KMS-11 (cell line): Measurements from ENCODE around the gene DUSP5.

Experiments
- H2AFZ ChIP-seq: fragments of 200-600 bp; sonication (generic); 2 replicates; pipeline ENCODE4 v1.6.1; 2016; ENCODE audit warnings: antibody characterized with exemption, mixed run types, low read depth
- H3K27ac ChIP-seq: fragments of 200-600 bp; sonication (generic); 2 replicates; pipeline ENCODE4 v1.6.1; 2016; ENCODE audit warnings: mild to moderate bottlenecking, mixed run types
- H3K27me3 ChIP-seq: fragments of 200-600 bp; sonication (generic); 2 replicates; pipeline ENCODE4 v1.6.1; 2017; ENCODE audit warnings: mild to moderate bottlenecking, low read depth, mixed run types, moderate library complexity; ENCODE audit not compliant: insufficient read depth
- H3K36me3 ChIP-seq: fragments of 200-600 bp; sonication (generic); 2 replicates; pipeline ENCODE4 v1.6.1; 2017; ENCODE audit warnings: mild to moderate bottlenecking, mixed run types; ENCODE audit not compliant: insufficient read depth
- H3K4me1 ChIP-seq: fragments of 200-600 bp; sonication (generic); 2 replicates; pipeline ENCODE4 v1.6.1; 2016; ENCODE audit warnings: mild to moderate bottlenecking, low read depth, mixed run types; ENCODE audit not compliant: poor library complexity, severe bottlenecking
- H3K4me2 ChIP-seq: fragments of 200-600 bp; sonication (generic); 2 replicates; pipeline ENCODE4 v1.7.0; 2016; ENCODE audit warnings: mild to moderate bottlenecking, mixed run types
- H3K4me3 ChIP-seq: fragments of 200-600 bp; sonication (generic); IDR thresholded peaks from 2 replicates; pipeline ENCODE4 v1.6.1; 2017; ENCODE audit warnings: low read depth, low read length, mixed read lengths; ENCODE audit not compliant: insufficient read depth
- H3K79me2 ChIP-seq: fragments of 200-600 bp; sonication (generic); 2 replicates; pipeline ENCODE4 v1.6.1; 2016; ENCODE audit warnings: low read depth, mixed run types; ENCODE audit not compliant: insufficient read depth
- H3K9ac ChIP-seq: fragments of 200-600 bp; sonication (generic); 2 replicates; pipeline ENCODE4 v1.6.1; 2016; ENCODE audit warnings: mild to moderate bottlenecking, mixed run types
- H4K20me1 ChIP-seq: fragments of 200-600 bp; sonication (generic); 2 replicates; pipeline ENCODE4 v1.6.1; 2016; ENCODE audit warnings: mild to moderate bottlenecking, mixed run types; ENCODE audit not compliant: insufficient read depth
- TF ChIP-seq, protein P1 (sequence below): fragments of 200-600 bp; sonication (generic); conservative IDR thresholded peaks from 2 replicates; pipeline ENCODE4 v1.6.1; 2017; ENCODE audit warnings: low read depth, mild to moderate bottlenecking, antibody characterized with exemption, low read length, moderate library complexity, mixed read lengths

Gene DUSP5

DNA sequence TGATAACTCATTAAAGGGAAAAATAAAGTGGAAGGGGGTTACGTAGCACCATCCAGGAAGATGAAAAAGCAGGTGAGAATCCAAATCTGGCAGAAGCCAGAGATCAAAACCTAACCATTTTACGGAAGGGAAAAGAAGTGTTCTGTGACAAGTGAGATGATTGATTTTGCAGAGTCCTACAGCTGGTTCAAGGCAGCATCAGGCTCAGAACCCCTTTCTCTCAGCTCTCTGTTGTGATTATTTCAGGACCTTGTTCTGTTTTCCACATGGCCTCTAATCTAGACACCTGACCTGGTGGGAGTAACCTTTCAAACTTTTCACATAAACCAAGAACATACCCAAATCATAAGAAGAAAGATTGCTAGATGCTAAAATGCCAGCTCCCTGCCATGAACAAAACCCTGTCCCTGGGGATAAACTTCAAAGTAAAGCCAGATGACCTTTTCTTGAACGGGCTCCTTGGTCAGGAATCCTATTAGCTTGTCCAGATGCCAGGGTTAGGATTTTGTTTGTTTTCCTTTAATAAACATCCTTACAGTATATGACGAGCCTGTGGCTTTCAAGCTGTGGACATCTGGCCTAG lies 5.9 kb downstream of the DUSP5 start:
- Histone ChIP-seq H3K27me3 (no peaks in the 10 kb centered on the region), H3K4me2 (peak overlapping the region; percentile 95), H2AFZ (no peak overlapping the region), H3K36me3 (peaks cover 15% of the 10 kb centered on the region; the same call in 1 of the 2 replicates), H3K9ac (no peak overlapping the region), H3K79me2 (peaks cover 90% of the 10 kb centered on the region), H3K4me1 (peaks cover 59% of the 10 kb centered on the region), H4K20me1 (peaks cover 22% of the 10 kb centered on the region), H3K27ac (peak overlapping the region; percentile 47; the same call in 1 of the 2 replicates), H3K4me3 (no peak overlapping the region)
- TF ChIP-seq, protein P1, sequence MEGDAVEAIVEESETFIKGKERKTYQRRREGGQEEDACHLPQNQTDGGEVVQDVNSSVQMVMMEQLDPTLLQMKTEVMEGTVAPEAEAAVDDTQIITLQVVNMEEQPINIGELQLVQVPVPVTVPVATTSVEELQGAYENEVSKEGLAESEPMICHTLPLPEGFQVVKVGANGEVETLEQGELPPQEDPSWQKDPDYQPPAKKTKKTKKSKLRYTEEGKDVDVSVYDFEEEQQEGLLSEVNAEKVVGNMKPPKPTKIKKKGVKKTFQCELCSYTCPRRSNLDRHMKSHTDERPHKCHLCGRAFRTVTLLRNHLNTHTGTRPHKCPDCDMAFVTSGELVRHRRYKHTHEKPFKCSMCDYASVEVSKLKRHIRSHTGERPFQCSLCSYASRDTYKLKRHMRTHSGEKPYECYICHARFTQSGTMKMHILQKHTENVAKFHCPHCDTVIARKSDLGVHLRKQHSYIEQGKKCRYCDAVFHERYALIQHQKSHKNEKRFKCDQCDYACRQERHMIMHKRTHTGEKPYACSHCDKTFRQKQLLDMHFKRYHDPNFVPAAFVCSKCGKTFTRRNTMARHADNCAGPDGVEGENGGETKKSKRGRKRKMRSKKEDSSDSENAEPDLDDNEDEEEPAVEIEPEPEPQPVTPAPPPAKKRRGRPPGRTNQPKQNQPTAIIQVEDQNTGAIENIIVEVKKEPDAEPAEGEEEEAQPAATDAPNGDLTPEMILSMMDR, result no peak

DNA sequence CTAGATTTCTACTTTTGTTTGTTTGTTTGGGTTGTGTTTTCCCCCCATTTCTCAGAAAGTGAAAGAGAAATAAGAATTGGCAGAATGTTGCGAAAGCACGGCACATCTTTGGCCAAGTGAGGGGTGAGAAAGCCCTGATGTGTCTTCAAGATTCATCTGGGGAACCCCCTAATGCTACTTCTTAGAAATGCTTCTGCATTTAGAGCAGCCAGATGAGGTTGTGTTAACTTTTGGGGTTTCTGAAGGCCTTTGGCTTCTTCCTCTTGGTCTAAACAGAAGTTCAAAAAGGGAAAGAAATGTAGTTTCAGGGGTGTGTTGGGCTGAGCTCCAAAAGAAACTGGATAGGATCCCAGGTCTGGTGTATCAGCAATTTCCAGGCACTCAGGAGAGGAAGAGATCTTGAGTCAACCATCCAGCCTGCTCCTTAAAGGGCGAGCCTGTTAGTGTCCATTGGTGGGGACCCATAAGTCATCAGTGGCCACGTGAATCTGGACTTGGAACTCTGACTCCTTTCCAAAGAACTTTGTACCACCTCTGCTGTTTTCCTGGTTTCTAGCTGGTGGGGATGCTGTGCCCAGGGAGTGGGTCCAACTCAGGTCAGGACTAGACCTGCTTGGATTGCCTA lies 6.5 kb downstream of the DUSP5 start:
- Histone ChIP-seq H3K27ac (peak overlapping the region; percentile 47; the same call in 1 of the 2 replicates), H3K4me1 (peaks cover 59% of the 10 kb centered on the region), H3K79me2 (peaks cover 90% of the 10 kb centered on the region), H4K20me1 (peaks cover 22% of the 10 kb centered on the region), H3K36me3 (peaks cover 15% of the 10 kb centered on the region; the same call in 1 of the 2 replicates), H3K27me3 (no peaks in the 10 kb centered on the region), H3K9ac (no peak overlapping the region), H3K4me2 (peak overlapping the region; percentile 95), H3K4me3 (no peak overlapping the region), H2AFZ (no peak overlapping the region)
- TF ChIP-seq, protein P1, result no peak

DNA sequence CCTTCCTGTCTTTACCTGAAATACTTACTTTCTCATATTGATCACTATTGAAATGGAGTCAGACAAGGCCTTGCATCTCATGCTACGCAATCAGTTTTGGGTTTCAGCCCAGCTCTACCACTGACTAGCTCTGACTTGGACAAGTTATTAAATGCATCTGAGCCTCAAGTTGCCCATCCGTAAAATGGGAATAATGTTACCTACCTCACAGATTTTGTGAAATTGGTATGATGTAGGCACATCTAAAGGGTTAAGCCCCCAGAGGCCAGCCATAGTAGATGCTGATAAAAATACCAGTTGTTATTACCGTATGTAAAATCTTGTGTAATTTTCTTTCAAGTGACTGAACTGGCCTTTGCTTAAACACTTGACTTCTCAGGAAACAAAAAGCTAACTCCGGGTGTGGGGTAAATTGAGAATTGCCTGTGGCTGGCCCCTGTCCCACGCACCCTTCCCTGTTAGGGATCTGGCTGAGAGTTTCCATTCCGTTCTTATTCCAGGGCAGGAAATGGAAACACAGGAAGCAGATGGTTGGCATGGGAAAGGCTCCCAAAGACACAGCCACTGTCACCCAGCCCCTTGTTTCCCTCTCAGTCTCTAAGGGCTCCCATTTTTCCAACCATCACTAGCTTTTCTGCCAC lies 7.5 kb downstream of the DUSP5 start:
- TF ChIP-seq, protein P1, result no peak
- H3K4me3 ChIP-seq, result no peak overlapping the region
- H3K27me3 ChIP-seq, result no peaks in the 10 kb centered on the region
- peaks cover 52% of the 10 kb centered on the region for H3K4me1 ChIP-seq
- H3K4me2 ChIP-seq, result no peak overlapping the region
- H2AFZ ChIP-seq, result no peak overlapping the region
- peaks cover 86% of the 10 kb centered on the region for H3K79me2 ChIP-seq
- peaks cover 15% of the 10 kb centered on the region; the same call in 1 of the 2 replicates for H3K36me3 ChIP-seq
- peaks cover 17% of the 10 kb centered on the region for H4K20me1 ChIP-seq
- no peak overlapping the region for H3K9ac ChIP-seq
- no peak overlapping the region for H3K27ac ChIP-seq

DNA sequence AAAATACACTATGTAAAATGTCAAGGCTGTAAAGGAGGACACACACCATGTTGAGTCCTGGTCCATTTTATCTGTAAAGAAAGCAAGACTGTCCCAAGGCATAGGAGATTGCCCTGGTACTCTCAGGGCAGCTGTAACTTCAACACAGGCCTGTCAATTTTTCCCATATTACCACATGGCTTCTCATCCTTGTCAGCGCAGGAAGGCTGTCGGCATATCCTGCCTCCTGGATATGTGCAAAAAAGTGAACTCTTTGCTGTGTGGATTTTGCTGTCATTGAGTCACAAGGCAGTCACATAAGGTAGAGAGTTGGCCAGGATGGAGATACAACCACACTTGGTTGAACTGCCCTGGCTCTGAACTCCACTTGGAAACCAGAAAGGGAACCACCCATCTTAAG lies 8.7 kb downstream of the DUSP5 start:
- no peak overlapping the region for H2AFZ ChIP-seq
- H3K27ac ChIP-seq, result no peak overlapping the region
- no peak overlapping the region for H3K4me3 ChIP-seq
- peaks cover 17% of the 10 kb centered on the region for H4K20me1 ChIP-seq
- no peak overlapping the region for H3K4me2 ChIP-seq
- TF ChIP-seq, protein P1, result no peak
- no peaks in the 10 kb centered on the region for H3K27me3 ChIP-seq
- peaks cover 15% of the 10 kb centered on the region; the same call in 1 of the 2 replicates for H3K36me3 ChIP-seq
- no peak overlapping the region for H3K9ac ChIP-seq
- peaks cover 79% of the 10 kb centered on the region for H3K79me2 ChIP-seq
- H3K4me1 ChIP-seq, result peaks cover 40% of the 10 kb centered on the region
